GM12878 (cell line): ENCODE data around the gene LRTM2. TPM values are rescaled to one million over a fixed set of nuclear protein-coding genes. Genes with fewer than 3 reads are reported as not detected.

ENCODE experiments used
- ATAC-seq: fragments of 200-7000 bp; cut with Tn5 transposase; 3 replicates; pipeline ENCODE4 v1.9.1; 2020; ENCODE audit warnings: mild to moderate bottlenecking, moderate library complexity
- BruUV-seq: library from RNA; stranded (reverse); fragments of 400-500 nt; replicated peaks from 2 replicates; lab custom pipeline; 2021; lab: Mats Ljungman, UMichigan
- CTCF ChIA-PET: fragments of 300-600 bp; sonication (Branson Sonifier 250); formaldehyde crosslinking; extraction: SDS; loops from one replicate; lab custom pipeline; 2021; ENCODE audit warnings: inconsistent platforms; lab: Yijun Ruan, JAX
- POLR2A ChIA-PET: fragments of 350-600 bp; formaldehyde crosslinking; extraction: SDS; loops from one replicate; lab custom pipeline; 2021; ENCODE audit warnings: inconsistent platforms; lab: Charles Lee
- RAD21 ChIA-PET: fragments of 300-600 bp; sonication (Branson Sonifier 250); formaldehyde crosslinking; loops from one replicate; lab custom pipeline; 2023; ENCODE audit warnings: antibody characterized with exemption; ENCODE audit not compliant: unreplicated experiment; lab: Charles Lee
- SMC1A ChIA-PET: fragments of 300-600 bp; sonication (Branson Sonifier 250); formaldehyde crosslinking; loops from one replicate; lab custom pipeline; 2023; ENCODE audit not compliant: unreplicated experiment, uncharacterized antibody; lab: Charles Lee
- DNase-seq: peaks from one replicate; pipeline ENCODE4 v3.0.0-alpha.2; 2011; ENCODE audit warnings: low read depth, low spot score
- FAIRE-seq: peaks from 3 replicates; lab custom pipeline; 2011; peaks lifted over from hg19 to GRCh38; lab: Jason Lieb, UNC
- H2AFZ ChIP-seq: 2 replicates; pipeline ENCODE4 v1.6.0; 2011; ENCODE audit warnings: low read depth, low read length, control low read depth; ENCODE audit not compliant: control insufficient read depth
- H3K27ac ChIP-seq: 2 replicates; pipeline ENCODE4 v1.5.1; 2011; ENCODE audit warnings: control low read depth; ENCODE audit not compliant: control insufficient read depth, insufficient read depth
- H3K27me3 ChIP-seq, 2 experiments: replicated peaks in 1 of 2; 2 replicates each; pipeline versions ENCODE4 v1.6.0 to v1.6.1; 2011; ENCODE audit warnings: low read length in 1 of 2; ENCODE audit not compliant: control insufficient read depth in 2 of 2, insufficient read depth in 2 of 2
- H3K36me3 ChIP-seq, 2 experiments: 2 replicates each; pipeline ENCODE4 v1.5.1; 2011; ENCODE audit warnings: low read length in 1 of 2; ENCODE audit not compliant: control insufficient read depth in 2 of 2, insufficient read depth in 2 of 2
- H3K4me1 ChIP-seq: 2 replicates; pipeline ENCODE4 v1.6.1; 2011; ENCODE audit warnings: mild to moderate bottlenecking, low read length, moderate library complexity, mixed read lengths; ENCODE audit not compliant: control insufficient read depth, insufficient read depth
- H3K4me2 ChIP-seq: 2 replicates; pipeline ENCODE4 v1.6.0; 2011; ENCODE audit warnings: control low read depth; ENCODE audit not compliant: control insufficient read depth, insufficient read depth
- H3K4me3 ChIP-seq: fragments of 200-600 bp; sonication (generic); 2 replicates; pipeline ENCODE4 v1.5.1; 2016
- H3K79me2 ChIP-seq: 2 replicates; pipeline ENCODE4 v1.6.0; 2011; ENCODE audit warnings: low read length; ENCODE audit not compliant: control insufficient read depth, insufficient read depth
- H3K9ac ChIP-seq: 2 replicates; pipeline ENCODE4 v1.8.0; 2011; ENCODE audit warnings: low read length, control low read depth, mixed read lengths; ENCODE audit not compliant: control insufficient read depth, insufficient read depth
- H3K9me3 ChIP-seq: replicated peaks from 3 replicates; pipeline ENCODE4 v1.5.1; 2011; ENCODE audit warnings: mild to moderate bottlenecking, low read length; ENCODE audit not compliant: control insufficient read depth, insufficient read depth
- H4K20me1 ChIP-seq: 2 replicates; pipeline ENCODE4 v1.6.0; 2011; ENCODE audit not compliant: control insufficient read depth, insufficient read depth
- BMI1 ChIP-seq: fragments of 450-650 bp; IDR thresholded peaks from 2 replicates; pipeline ENCODE4 v1.6.1; 2016; ENCODE audit warnings: mild to moderate bottlenecking, moderate library complexity, borderline replicate concordance
- CHD2 ChIP-seq: IDR thresholded peaks from 2 replicates; pipeline ENCODE4 v1.6.1; 2011; ENCODE audit warnings: low read depth, low read length, improper control_type of control experiment, borderline replicate concordance
- EGR1 ChIP-seq, 2 experiments: IDR thresholded peaks; 1 replicate in 1 of 2; 2 replicates in 1 of 2; pipeline ENCODE4 v1.6.1; 2011 to 2012; ENCODE audit warnings: low read depth in 2 of 2, low read length in 2 of 2, borderline replicate concordance in 1 of 2, mild to moderate bottlenecking in 1 of 2, moderate library complexity in 1 of 2
- EZH2 ChIP-seq: IDR thresholded peaks from 2 replicates; pipeline ENCODE4 v1.6.1; 2012; ENCODE audit warnings: low read depth, mild to moderate bottlenecking, control low read depth, inconsistent platforms, low read length, borderline replicate concordance; ENCODE audit not compliant: control insufficient read depth
- HDGF ChIP-seq: fragments of 450-650 bp; IDR thresholded peaks from 2 replicates; pipeline ENCODE4 v1.6.1; 2016; ENCODE audit warnings: antibody characterized with exemption
- IRF3 ChIP-seq: fragments of 450-650 bp; IDR thresholded peaks from 2 replicates; pipeline ENCODE4 v1.6.1; 2014; ENCODE audit warnings: mild to moderate bottlenecking
- JUND ChIP-seq: IDR thresholded peaks from 2 replicates; pipeline ENCODE4 v1.6.1; 2012; ENCODE audit warnings: low read depth, mild to moderate bottlenecking, low read length, improper control_type of control experiment, moderate library complexity
- KAT2A ChIP-seq: conservative IDR thresholded peaks from 2 replicates; pipeline ENCODE4 v1.6.1; 2011; ENCODE audit warnings: low read depth, low read length; ENCODE audit not compliant: control insufficient read depth
- MYB ChIP-seq: fragments of 150-350 bp; IDR thresholded peaks from 2 replicates; pipeline ENCODE4 v1.6.1; 2014; ENCODE audit warnings: mild to moderate bottlenecking, low read depth, low read length, borderline replicate concordance
- NR2C2 ChIP-seq: IDR thresholded peaks from 2 replicates; pipeline ENCODE4 v1.6.1; 2011; ENCODE audit warnings: borderline replicate concordance, low read depth; ENCODE audit not compliant: control insufficient read depth, insufficient read length
- PBX3 ChIP-seq: IDR thresholded peaks from 2 replicates; pipeline ENCODE4 v1.6.1; 2011; ENCODE audit warnings: mild to moderate bottlenecking, low read depth, low read length, moderate library complexity; ENCODE audit not compliant: insufficient replicate concordance
- POLR2AphosphoS2 ChIP-seq: IDR thresholded peaks from 2 replicates; pipeline ENCODE4 v1.6.1; 2011; ENCODE audit warnings: low read depth, mild to moderate bottlenecking, low read length, improper control_type of control experiment, moderate library complexity
- SRF ChIP-seq, 2 experiments: IDR thresholded peaks; 2 replicates each; pipeline ENCODE4 v1.6.1; 2011; ENCODE audit warnings: low read depth in 2 of 2, low read length in 2 of 2, mild to moderate bottlenecking in 1 of 2, moderate library complexity in 1 of 2
- WGBS: methylation state at CpG from one replicate; pipeline ENCODE4 v1.1.6; 2016; ENCODE audit warnings: low lambda C conversion rate; ENCODE audit not compliant: insufficient replicate concordance, insufficient coverage; ENCODE audit errors: missing lambda C conversion rate; 5-methylcytosine and 5-hydroxymethylcytosine counted together
- in situ Hi-C: fragments of 300-500 bp; cut with MboI; formaldehyde crosslinking; loops from 9 replicates; pipeline ENCODE4 v1.14.3; 2018; ENCODE audit warnings: mixed read lengths
- intact Hi-C: fragments of 100-400 bp; cut with micrococcal nuclease; formaldehyde crosslinking; loops from one replicate; pipeline ENCODE4 v1.14.2; 2022; ENCODE audit not compliant: unreplicated experiment
- polyA plus RNA-seq, 11 experiments: library from polyadenylated mRNA; depleted of rRNA in 4 of 11; unstranded in 6 of 11; stranded (reverse) in 5 of 11; fragments of >200 nt; fragmentation: Nextera tagmentation in 4 of 11; fragmentation: Illumina TruSeq in 1 of 11; extraction: Ambion mirVana in 4 of 11; extraction: Trizol in 1 of 11; gene quantifications; 1 replicate in 1 of 11; 2 replicates in 10 of 11; pipeline versions ENCODE4 v1.2.1 to v1.2.3, GENCODE V29; 2011 to 2016; ENCODE audit warnings: inconsistent platforms in 2 of 11, missing spikeins in 2 of 11, low read depth in 1 of 11
- total RNA-seq, 4 experiments: library from RNA; depleted of rRNA in 3 of 4; stranded (reverse); fragments of >200 nt in 3 of 4; fragmentation: Illumina TruSeq in 1 of 4; extraction: Trizol in 1 of 4; gene quantifications; 2 replicates each; pipeline versions ENCODE4 v1.2.1 to v1.2.3, GENCODE V29; 2013 to 2021
- TF ChIP-seq, protein P1 (sequence below): fragments of 450-650 bp; IDR thresholded peaks from 2 replicates; pipeline ENCODE4 v1.6.1; 2017; ENCODE audit warnings: mild to moderate bottlenecking, moderate library complexity

The LRTM2 gene
- total and polyA plus RNA-seq, 10 of the 15 experiments (the other 5 are each of a cell fraction or from before 2014, with no cell fraction given) = 0.05 TPM; not detected in 9

DNA sequence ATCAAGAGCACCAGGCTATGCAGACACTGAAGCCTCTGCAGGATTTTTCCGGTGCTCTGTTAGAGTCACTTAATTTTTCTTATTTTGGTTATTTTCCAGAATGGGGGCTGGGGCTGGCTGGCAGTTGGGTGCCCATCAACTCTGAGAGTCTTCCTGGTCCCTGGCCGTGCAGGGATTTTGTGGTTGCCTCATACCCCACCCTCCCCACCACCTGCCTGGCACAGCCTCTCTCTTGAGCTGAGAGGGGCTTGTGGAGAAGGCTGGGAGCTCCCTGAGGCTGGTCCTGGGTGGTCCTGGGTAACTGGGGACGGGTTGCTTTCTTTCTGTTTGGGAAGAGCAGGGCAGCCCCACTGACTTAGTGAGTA, 23.3 kb downstream of the LRTM2 start:
- Histone ChIP-seq H3K27ac (no peak overlapping the region), H3K4me3 (no peak overlapping the region), H3K9ac (no peak overlapping the region), H2AFZ (no peak overlapping the region), H3K27me3 (peaks cover 3 to 7% of the 10 kb centered on the region in 2 experiments), H3K9me3 (no peaks in the 10 kb centered on the region), H3K79me2 (no peaks in the 10 kb centered on the region), H3K4me2 (no peak overlapping the region), H3K4me1 (no peaks in the 10 kb centered on the region), H4K20me1 (no peaks in the 10 kb centered on the region), H3K36me3 (no peaks in the 10 kb centered on the region)
- SMC1A ChIA-PET = no interaction called here
- POLR2A ChIA-PET = no interaction called here
- no peak for FAIRE-seq
- intact Hi-C loops (no loop called here), in situ Hi-C loops (no loop called here)
- DNase-seq = no peak
- RAD21 ChIA-PET = interaction anchor here (0.8 kb wide), 1 partner anchor 96 kb away, joined by 3 read pairs; no protein-coding TSS in a partner anchor
- CTCF ChIA-PET = interaction anchor here (0.6 kb wide), 1 partner anchor 1343 kb away, joined by 3 read pairs; no protein-coding TSS in a partner anchor
- no TSS peak for BruUV-seq
- WGBS = 22% methylated on average over 3 of the region's 3 CpGs
- TF ChIP-seq IRF3 (no peak), POLR2AphosphoS2 (no peak), CHD2 (no peak), JUND (no peak), EZH2 (no peak), NR2C2 (no peak), MYB (no peak), SRF (IDR thresholded peaks at IDR 0.05; ENCODE audit: low read depth in 2 of 2, low read length in 2 of 2) (no peak), KAT2A (no peak), BMI1 (no peak), HDGF (no peak), EGR1 (IDR thresholded peaks at IDR 0.05; ENCODE audit: borderline replicate concordance in 1 of 2, low read depth in 2 of 2, low read length in 2 of 2) (no peak), PBX3 (no peak)
- TF ChIP-seq, protein P1, sequence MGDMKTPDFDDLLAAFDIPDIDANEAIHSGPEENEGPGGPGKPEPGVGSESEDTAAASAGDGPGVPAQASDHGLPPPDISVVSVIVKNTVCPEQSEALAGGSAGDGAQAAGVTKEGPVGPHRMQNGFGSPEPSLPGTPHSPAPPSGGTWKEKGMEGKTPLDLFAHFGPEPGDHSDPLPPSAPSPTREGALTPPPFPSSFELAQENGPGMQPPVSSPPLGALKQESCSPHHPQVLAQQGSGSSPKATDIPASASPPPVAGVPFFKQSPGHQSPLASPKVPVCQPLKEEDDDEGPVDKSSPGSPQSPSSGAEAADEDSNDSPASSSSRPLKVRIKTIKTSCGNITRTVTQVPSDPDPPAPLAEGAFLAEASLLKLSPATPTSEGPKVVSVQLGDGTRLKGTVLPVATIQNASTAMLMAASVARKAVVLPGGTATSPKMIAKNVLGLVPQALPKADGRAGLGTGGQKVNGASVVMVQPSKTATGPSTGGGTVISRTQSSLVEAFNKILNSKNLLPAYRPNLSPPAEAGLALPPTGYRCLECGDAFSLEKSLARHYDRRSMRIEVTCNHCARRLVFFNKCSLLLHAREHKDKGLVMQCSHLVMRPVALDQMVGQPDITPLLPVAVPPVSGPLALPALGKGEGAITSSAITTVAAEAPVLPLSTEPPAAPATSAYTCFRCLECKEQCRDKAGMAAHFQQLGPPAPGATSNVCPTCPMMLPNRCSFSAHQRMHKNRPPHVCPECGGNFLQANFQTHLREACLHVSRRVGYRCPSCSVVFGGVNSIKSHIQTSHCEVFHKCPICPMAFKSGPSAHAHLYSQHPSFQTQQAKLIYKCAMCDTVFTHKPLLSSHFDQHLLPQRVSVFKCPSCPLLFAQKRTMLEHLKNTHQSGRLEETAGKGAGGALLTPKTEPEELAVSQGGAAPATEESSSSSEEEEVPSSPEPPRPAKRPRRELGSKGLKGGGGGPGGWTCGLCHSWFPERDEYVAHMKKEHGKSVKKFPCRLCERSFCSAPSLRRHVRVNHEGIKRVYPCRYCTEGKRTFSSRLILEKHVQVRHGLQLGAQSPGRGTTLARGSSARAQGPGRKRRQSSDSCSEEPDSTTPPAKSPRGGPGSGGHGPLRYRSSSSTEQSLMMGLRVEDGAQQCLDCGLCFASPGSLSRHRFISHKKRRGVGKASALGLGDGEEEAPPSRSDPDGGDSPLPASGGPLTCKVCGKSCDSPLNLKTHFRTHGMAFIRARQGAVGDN = no peak
- ATAC-seq = no peak
